Measurements from ENCODE around the gene PRKCH.

Gene PRKCH

GRCh38 chr14:61285364-61285763, 36.0 kb upstream of the PRKCH start:
- ChIA-PET POLR2A (no interaction called here), CTCF (interaction anchor here (0.7 to 2.6 kb wide), 19 partner anchors 8 to 1111 kb away, joined by 3 to 19 read pairs (median 4); no protein-coding TSS in a partner anchor)
- Histone ChIP-seq H3K4me1 (ENCODE audit: control insufficient read depth, insufficient read depth, low read length) (no peaks in the 10 kb centered on the region; the same call in 1 of the 2 replicates), H3K9me3 (ENCODE audit: control insufficient read depth, insufficient read depth, low read depth, low read length) (no peaks in the 10 kb centered on the region), H3K4me3 (ENCODE audit: low read depth, low read length) (no peak overlapping the region), H3K27ac (ENCODE audit: extremely low read depth, low read depth, low read length) (no peak overlapping the region), H3K36me3 (ENCODE audit: control insufficient read depth in 2 of 2, insufficient read depth in 1 of 2, low read length in 2 of 2) (no peaks in the 10 kb centered on the region)
- TF ChIP-seq ZNF423 (tag by site-specific recombination; IDR thresholded peaks at IDR 0.05) (no peak), ZNF398 (tag by site-specific recombination; IDR thresholded peaks at IDR 0.05) (no peak), ZFP41 (tag by site-specific recombination; IDR thresholded peaks at IDR 0.05; ENCODE audit: borderline replicate concordance) (no peak), ZNF354C (tag by site-specific recombination; IDR thresholded peaks at IDR 0.05; ENCODE audit: borderline replicate concordance, low read depth) (no peak), ZSCAN4 (tag by site-specific recombination; IDR thresholded peaks at IDR 0.05) (no peak), ZNF248 (tag by site-specific recombination; IDR thresholded peaks at IDR 0.05) (no peak), ZNF488 (tag by site-specific recombination; IDR thresholded peaks at IDR 0.05) (no peak), ZNF677 (tag by site-specific recombination; IDR thresholded peaks at IDR 0.05) (no peak), ZNF639 (tag by site-specific recombination; IDR thresholded peaks at IDR 0.05) (no peak), ZNF514 (tag by site-specific recombination; IDR thresholded peaks at IDR 0.05) (no peak), PRDM10 (tag by site-specific recombination; IDR thresholded peaks at IDR 0.05) (no peak), OSR2 (tag by site-specific recombination; IDR thresholded peaks at IDR 0.05) (no peak), ZNF157 (tag by site-specific recombination; IDR thresholded peaks at IDR 0.05) (no peak), IKZF3 (tag by site-specific recombination; IDR thresholded peaks at IDR 0.05) (no peak), ELK4 (IDR thresholded peaks at IDR 0.05; ENCODE audit: borderline replicate concordance, low read depth, low read length) (no peak), ZSCAN18 (tag by site-specific recombination; IDR thresholded peaks at IDR 0.05) (no peak), ZNF140 (tag by site-specific recombination; IDR thresholded peaks at IDR 0.05) (no peak), ZNF624 (tag by site-specific recombination; IDR thresholded peaks at IDR 0.05) (no peak), EGR2 (tag by site-specific recombination; IDR thresholded peaks at IDR 0.05; ENCODE audit: low read depth) (no peak)
